ENCODE measurements around the gene KRABD2.

The KRABD2 gene

GRCh38 chr17:8366231-8366630, 10.3 kb downstream of the KRABD2 start:
- H3K9ac ChIP-seq (ENCODE audit: low read length): no peak overlapping the region
- WGBS (ENCODE audit: insufficient coverage): no CpG with 5 or more reads among the region's 2 CpGs

DNA sequence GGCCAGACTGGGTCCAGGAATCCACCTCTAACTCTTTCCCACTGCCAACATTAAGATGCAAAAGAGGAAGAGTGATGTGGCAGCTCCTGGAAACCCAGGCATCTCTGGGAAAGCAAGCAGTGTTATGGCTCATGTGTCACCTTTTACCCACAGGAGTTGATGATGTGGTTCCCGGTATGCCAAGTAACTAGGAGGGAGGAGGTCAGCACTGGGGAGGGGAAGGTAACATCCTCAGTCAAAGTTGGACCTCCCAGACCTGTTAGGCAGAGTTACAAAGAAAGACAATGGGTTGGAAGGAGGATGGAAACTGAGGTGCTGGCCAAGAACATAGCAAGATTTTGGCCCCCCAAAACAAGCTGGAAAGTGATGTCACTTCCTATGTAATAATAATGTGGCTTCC, 11.4 kb downstream of the KRABD2 start:
- WGBS (ENCODE audit: insufficient coverage): 100% methylated on average over 1 of the region's 1 CpG
- no peak overlapping the region for H2AFZ ChIP-seq (ENCODE audit: insufficient read depth, low read depth, low read length, poor library complexity, severe bottlenecking)
- no peak overlapping the region for H3K4me3 Mint-ChIP-seq
- H3K9me3 ChIP-seq (ENCODE audit: control extremely low read depth in 1 of 3, control insufficient read depth in 2 of 3, insufficient read depth in 1 of 3, low read length in 2 of 3): no peaks in the 10 kb centered on the region
- no peaks in the 10 kb centered on the region for H3K9me3 Mint-ChIP-seq (ENCODE audit: insufficient read depth)
- no peak overlapping the region for H3K27ac Mint-ChIP-seq
- no peak overlapping the region for H3K4me2 ChIP-seq (replicated peaks; ENCODE audit: low read depth, low read length, poor library complexity, severe bottlenecking)
- no peak for TF ChIP-seq EZH2 (IDR thresholded peaks at IDR 0.05; ENCODE audit: borderline replicate concordance, insufficient read depth, low read depth, low read length, poor library complexity, severe bottlenecking)
- TF ChIP-seq, protein P1, sequence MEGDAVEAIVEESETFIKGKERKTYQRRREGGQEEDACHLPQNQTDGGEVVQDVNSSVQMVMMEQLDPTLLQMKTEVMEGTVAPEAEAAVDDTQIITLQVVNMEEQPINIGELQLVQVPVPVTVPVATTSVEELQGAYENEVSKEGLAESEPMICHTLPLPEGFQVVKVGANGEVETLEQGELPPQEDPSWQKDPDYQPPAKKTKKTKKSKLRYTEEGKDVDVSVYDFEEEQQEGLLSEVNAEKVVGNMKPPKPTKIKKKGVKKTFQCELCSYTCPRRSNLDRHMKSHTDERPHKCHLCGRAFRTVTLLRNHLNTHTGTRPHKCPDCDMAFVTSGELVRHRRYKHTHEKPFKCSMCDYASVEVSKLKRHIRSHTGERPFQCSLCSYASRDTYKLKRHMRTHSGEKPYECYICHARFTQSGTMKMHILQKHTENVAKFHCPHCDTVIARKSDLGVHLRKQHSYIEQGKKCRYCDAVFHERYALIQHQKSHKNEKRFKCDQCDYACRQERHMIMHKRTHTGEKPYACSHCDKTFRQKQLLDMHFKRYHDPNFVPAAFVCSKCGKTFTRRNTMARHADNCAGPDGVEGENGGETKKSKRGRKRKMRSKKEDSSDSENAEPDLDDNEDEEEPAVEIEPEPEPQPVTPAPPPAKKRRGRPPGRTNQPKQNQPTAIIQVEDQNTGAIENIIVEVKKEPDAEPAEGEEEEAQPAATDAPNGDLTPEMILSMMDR (IDR thresholded peaks at IDR 0.05): no peak
- H3K27me3 Mint-ChIP-seq: no peaks in the 10 kb centered on the region
- H3K9ac ChIP-seq (ENCODE audit: low read length): no peak overlapping the region
- H3K4me3 ChIP-seq (ENCODE audit: control extremely low read depth in 1 of 5, extremely low read depth in 1 of 5, insufficient read depth in 1 of 5, low read depth in 2 of 5, low read length in 4 of 5): no peak overlapping the region
- H3K27ac ChIP-seq (ENCODE audit: low read length in 2 of 2): no peak overlapping the region
- no peak for ATAC-seq (ENCODE audit: low read depth)
- ChIA-PET CTCF (no interaction called here), POLR2A (no interaction called here)
- no peaks in the 10 kb centered on the region for H3K27me3 ChIP-seq (replicated peaks in 1 of 4; ENCODE audit: control extremely low read depth in 1 of 4, control insufficient read depth in 3 of 4, insufficient read depth in 4 of 4, low read length in 3 of 4)
- H3K79me2 ChIP-seq (ENCODE audit: control insufficient read depth, insufficient read depth, low read length): no peaks in the 10 kb centered on the region
- peaks cover 12% of the 10 kb centered on the region for H3K4me1 Mint-ChIP-seq
- H3K36me3 ChIP-seq (replicated peaks in 1 of 2; ENCODE audit: control extremely low read depth in 1 of 2, control insufficient read depth in 1 of 2, extremely low read depth in 1 of 2, insufficient read depth in 2 of 2, low read length in 1 of 2): peaks cover 1 to 19% of the 10 kb centered on the region in 2 experiments
- DNase-seq: no peak
- intact Hi-C loops (cut with micrococcal nuclease): no loop called here
- peaks cover 9 to 12% of the 10 kb centered on the region in 2 donors for H3K4me1 ChIP-seq (ENCODE audit: control insufficient read depth in 2 of 2, insufficient read depth in 2 of 2, low read length in 2 of 2)
- H4K20me1 ChIP-seq (ENCODE audit: control insufficient read depth, insufficient read depth, low read length, poor library complexity, severe bottlenecking): no peaks in the 10 kb centered on the region

More at GRCh38 chr17:8366231-8366630, 10.3 kb downstream of the KRABD2 start:
- Mint-ChIP-seq H3K27me3 (no peaks in the 10 kb centered on the region), H3K27ac (no peak overlapping the region), H3K4me1 (peaks cover 16% of the 10 kb centered on the region), H3K4me3 (no peak overlapping the region), H3K9me3 (ENCODE audit: insufficient read depth) (no peaks in the 10 kb centered on the region)
- Histone ChIP-seq H3K4me2 (replicated peaks; ENCODE audit: low read depth, low read length, poor library complexity, severe bottlenecking) (no peak overlapping the region), H3K27me3 (replicated peaks in 1 of 4; ENCODE audit: control extremely low read depth in 1 of 4, control insufficient read depth in 3 of 4, insufficient read depth in 4 of 4, low read length in 3 of 4) (no peaks in the 10 kb centered on the region), H4K20me1 (ENCODE audit: control insufficient read depth, insufficient read depth, low read length, poor library complexity, severe bottlenecking) (no peaks in the 10 kb centered on the region), H3K4me1 (ENCODE audit: control insufficient read depth in 2 of 2, insufficient read depth in 2 of 2, low read length in 2 of 2) (peaks cover 10 to 12% of the 10 kb centered on the region in 2 donors), H2AFZ (ENCODE audit: insufficient read depth, low read depth, low read length, poor library complexity, severe bottlenecking) (no peak overlapping the region), H3K9me3 (ENCODE audit: control extremely low read depth in 1 of 3, control insufficient read depth in 2 of 3, insufficient read depth in 1 of 3, low read length in 2 of 3) (no peaks in the 10 kb centered on the region), H3K36me3 (replicated peaks in 1 of 2; ENCODE audit: control extremely low read depth in 1 of 2, control insufficient read depth in 1 of 2, extremely low read depth in 1 of 2, insufficient read depth in 2 of 2, low read length in 1 of 2) (peaks cover 1 to 19% of the 10 kb centered on the region in 2 experiments), H3K4me3 (ENCODE audit: control extremely low read depth in 1 of 5, extremely low read depth in 1 of 5, insufficient read depth in 1 of 5, low read depth in 2 of 5, low read length in 4 of 5) (no peak overlapping the region), H3K27ac (ENCODE audit: low read length in 2 of 2) (no peak overlapping the region), H3K79me2 (ENCODE audit: control insufficient read depth, insufficient read depth, low read length) (no peaks in the 10 kb centered on the region)
- DNase-seq: no peak
- CTCF ChIA-PET: no interaction called here
- no peak for ATAC-seq (ENCODE audit: low read depth)
- POLR2A ChIA-PET: no interaction called here
- intact Hi-C loops (cut with micrococcal nuclease): no loop called here
- TF ChIP-seq, protein P1 (IDR thresholded peaks at IDR 0.05): no peak
- TF ChIP-seq EZH2 (IDR thresholded peaks at IDR 0.05; ENCODE audit: borderline replicate concordance, insufficient read depth, low read depth, low read length, poor library complexity, severe bottlenecking): no peak

All from B cell (primary cell).